Endothelial cell (in vitro differentiated cells): Measurements from ENCODE around the gene PLPPR2. TPM values are rescaled to one million over a fixed set of nuclear protein-coding genes. Genes with fewer than 3 reads are reported as not detected.
"Not testable (repeated sequence)": the region's sequence is repeated elsewhere in the genome, so short reads cannot be mapped to it uniquely, and the experiment has no call there.

Experiments used
- DNase-seq: peaks from one replicate; pipeline ENCODE4 v3.0.0; 2021; ENCODE audit warnings: low spot score
- H3K27ac Mint-ChIP-seq: one replicate; pipeline ENCODE4 v1.8.0; 2021; ENCODE audit warnings: mixed read lengths, inconsistent platforms; ENCODE audit not compliant: unreplicated experiment
- H3K27me3 Mint-ChIP-seq: one replicate; pipeline ENCODE4 v1.8.0; 2021; ENCODE audit warnings: mild to moderate bottlenecking, moderate library complexity, mixed read lengths, inconsistent platforms; ENCODE audit not compliant: unreplicated experiment
- H3K36me3 Mint-ChIP-seq: one replicate; pipeline ENCODE4 v1.8.0; 2021; ENCODE audit warnings: mild to moderate bottlenecking, low read depth, mixed read lengths, inconsistent platforms; ENCODE audit not compliant: unreplicated experiment
- H3K4me1 Mint-ChIP-seq: one replicate; pipeline ENCODE4 v1.8.0; 2021; ENCODE audit warnings: mild to moderate bottlenecking, mixed read lengths, inconsistent platforms; ENCODE audit not compliant: unreplicated experiment
- H3K4me3 Mint-ChIP-seq: one replicate; pipeline ENCODE4 v1.8.0; 2021; ENCODE audit warnings: mild to moderate bottlenecking, mixed read lengths, inconsistent platforms; ENCODE audit not compliant: unreplicated experiment
- H3K9me3 Mint-ChIP-seq: one replicate; pipeline ENCODE4 v1.8.0; 2021; ENCODE audit warnings: mixed read lengths, inconsistent platforms; ENCODE audit not compliant: unreplicated experiment
- CTCF ChIP-seq: fragments of 200-600 bp; sonication (generic); IDR thresholded peaks from one replicate; pipeline ENCODE4 v1.5.0; 2021; ENCODE audit warnings: antibody characterized with exemption; ENCODE audit not compliant: unreplicated experiment
- total RNA-seq: library from RNA; stranded (reverse); fragmentation: NEBNext Ultra II Directional; extraction: Animal tissue kit (Norgen Biotek cat#: 25700); gene quantifications from one replicate; pipeline ENCODE4 v1.2.1, GENCODE V29; 2021; ENCODE audit not compliant: unreplicated experiment

The PLPPR2 gene
- total RNA-seq, 1 donor from 2014 or later, result 13.7 TPM

GRCh38 chr19:11349171-11349570 lies 6.1 kb upstream of the PLPPR2 start:
- Mint-ChIP-seq H3K4me1 (peaks cover 23% of the 10 kb centered on the region), H3K27ac (no peak overlapping the region), H3K4me3 (no peak overlapping the region), H3K27me3 (peaks cover 14% of the 10 kb centered on the region), H3K36me3 (peaks cover 13% of the 10 kb centered on the region), H3K9me3 (no peaks in the 10 kb centered on the region)
- DNase-seq, result no peak
- TF ChIP-seq CTCF, result no peak

GRCh38 chr19:11354102-11354501 lies 1.1 kb upstream of the PLPPR2 start:
- not testable (repeated sequence) for H3K9me3 Mint-ChIP-seq, DNase-seq, H3K4me3 Mint-ChIP-seq, H3K27ac Mint-ChIP-seq
- Mint-ChIP-seq H3K4me1 (peaks cover 10% of the 10 kb centered on the region), H3K36me3 (peaks cover 15% of the 10 kb centered on the region), H3K27me3 (peaks cover 24% of the 10 kb centered on the region)

- Mint-ChIP-seq H3K27ac (peak overlapping the region; percentile 82), H3K36me3 (peaks cover 10% of the 10 kb centered on the region), H3K27me3 (peaks cover 21% of the 10 kb centered on the region), H3K4me3 (peak overlapping the region; percentile 89), H3K9me3 (no peaks in the 10 kb centered on the region), H3K4me1 (peaks cover 10% of the 10 kb centered on the region)
- no peak for DNase-seq
- TF ChIP-seq CTCF, result no peak
Measured at GRCh38 chr19:11356074-11356397, 804 bp downstream of the PLPPR2 start.

GRCh38 chr19:11356676-11357550 lies 1.7 kb downstream of the PLPPR2 start:
- DNase-seq, result no peak
- peaks cover 21% of the 10 kb centered on the region for H3K27me3 Mint-ChIP-seq
- H3K4me3 Mint-ChIP-seq, result peak overlapping the region; percentile 89
- H3K36me3 Mint-ChIP-seq, result peaks cover 10% of the 10 kb centered on the region
- H3K9me3 Mint-ChIP-seq, result no peaks in the 10 kb centered on the region
- TF ChIP-seq CTCF, result no peak
- H3K4me1 Mint-ChIP-seq, result peaks cover 12% of the 10 kb centered on the region
- peak overlapping the region; percentile 82 for H3K27ac Mint-ChIP-seq

- H3K9me3 Mint-ChIP-seq, result no peaks in the 10 kb centered on the region
- peaks cover 10% of the 10 kb centered on the region for H3K36me3 Mint-ChIP-seq
- no peak overlapping the region for H3K27ac Mint-ChIP-seq
- no peak overlapping the region for H3K4me3 Mint-ChIP-seq
- H3K4me1 Mint-ChIP-seq, result peaks cover 14% of the 10 kb centered on the region
- no peak for DNase-seq
- H3K27me3 Mint-ChIP-seq, result peaks cover 18% of the 10 kb centered on the region
- TF ChIP-seq CTCF, result no peak
Measured at GRCh38 chr19:11359421-11359820, 4.2 kb downstream of the PLPPR2 start.
